Umbilical cord (tissue), 2 donors: Measurements from ENCODE around the gene CYP2A6. TPM values are rescaled to one million over a fixed set of nuclear protein-coding genes. Genes with fewer than 3 reads are reported as not detected.

Experiments
- DNase-seq: peaks from one replicate; pipeline ENCODE4 v3.0.0-alpha.2; 2015; ENCODE audit warnings: low spot score
- total RNA-seq: library from RNA; depleted of rRNA; stranded (reverse); fragments of >200 nt; gene quantifications from one replicate; pipeline ENCODE4 v1.2.3, GENCODE V29; 2014; ENCODE audit warnings: low replicate concordance; ENCODE audit not compliant: insufficient read depth

Gene CYP2A6
- total RNA-seq, 1 donor from 2014 or later: not detected

DNA sequence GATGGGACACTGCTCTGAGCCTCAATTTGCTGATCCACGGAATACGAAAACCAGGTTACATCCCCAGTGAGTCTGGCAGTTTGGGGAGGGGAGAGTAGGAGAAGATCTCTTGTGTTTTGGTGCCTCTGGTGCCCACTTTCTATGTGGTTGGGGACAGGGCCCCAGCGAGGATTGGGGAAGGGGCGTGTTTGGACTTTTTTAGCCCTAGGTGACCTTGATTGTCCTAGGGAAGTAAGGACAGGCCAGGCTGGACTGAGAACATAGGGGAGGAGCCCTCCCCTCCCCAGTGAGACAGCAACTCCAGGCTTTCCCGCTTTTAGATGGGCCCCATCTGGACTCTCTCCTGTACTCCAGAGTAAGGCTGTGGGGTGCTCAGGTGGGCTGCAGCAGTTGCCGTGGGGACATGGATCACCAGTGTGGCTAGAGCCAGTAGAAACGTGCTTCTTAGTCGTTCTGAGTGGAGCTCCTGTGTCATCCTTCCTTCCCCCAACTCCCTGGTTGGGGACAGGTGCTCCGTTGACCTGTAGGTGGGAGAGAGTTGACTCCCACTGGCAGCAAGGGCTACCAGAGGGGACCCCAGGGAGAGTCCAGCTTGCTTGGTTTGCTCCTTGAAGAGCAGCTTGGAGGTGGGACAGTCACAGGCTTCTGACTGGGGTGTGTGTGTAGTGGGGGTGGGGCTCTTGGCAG is 46.9 kb downstream of the CYP2A6 start:
- no peak for DNase-seq

DNA sequence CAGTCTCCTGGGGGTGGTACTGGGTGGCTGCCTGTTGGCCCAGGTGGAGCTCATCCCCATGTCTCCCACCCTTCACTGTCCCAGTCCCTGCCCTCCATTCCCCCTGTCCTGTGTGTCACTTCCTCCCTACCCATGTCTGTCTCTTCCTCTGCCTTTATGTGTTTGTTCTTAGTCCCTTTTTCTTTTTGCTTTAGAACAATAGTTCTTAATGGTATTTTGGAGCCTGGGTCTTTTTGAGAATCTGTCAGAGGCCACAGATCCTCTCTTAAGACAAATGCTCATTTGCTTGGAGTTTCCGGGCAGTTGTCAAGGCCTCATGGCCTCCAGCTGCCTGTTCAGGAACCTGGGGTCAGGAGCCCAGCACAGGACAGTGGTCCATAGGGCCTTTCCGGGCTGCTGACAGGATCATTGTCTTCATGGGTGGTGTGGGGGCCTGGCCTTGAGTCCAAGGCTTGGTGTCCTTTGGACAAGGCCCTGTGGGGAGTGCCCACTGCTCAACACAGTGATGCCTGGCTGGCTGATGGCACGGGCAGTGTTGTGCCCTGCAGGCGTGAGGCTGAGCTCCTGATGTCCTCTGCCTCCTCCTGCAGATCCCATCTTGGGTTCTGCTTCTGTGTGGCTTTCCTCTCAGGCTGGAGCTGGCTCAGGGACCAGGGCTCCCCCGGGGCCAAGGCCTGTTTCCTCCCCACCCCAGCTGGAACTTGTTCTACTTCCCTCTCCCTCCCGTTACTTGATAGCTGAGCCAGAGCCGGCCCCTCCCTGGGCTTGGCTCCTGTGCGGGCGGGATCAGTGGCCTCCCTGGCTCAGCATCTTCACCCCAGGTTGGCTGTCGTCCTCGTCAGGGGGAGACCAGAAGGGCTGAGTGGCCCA is 47.7 kb downstream of the CYP2A6 start:
- DNase-seq: no peak

DNA sequence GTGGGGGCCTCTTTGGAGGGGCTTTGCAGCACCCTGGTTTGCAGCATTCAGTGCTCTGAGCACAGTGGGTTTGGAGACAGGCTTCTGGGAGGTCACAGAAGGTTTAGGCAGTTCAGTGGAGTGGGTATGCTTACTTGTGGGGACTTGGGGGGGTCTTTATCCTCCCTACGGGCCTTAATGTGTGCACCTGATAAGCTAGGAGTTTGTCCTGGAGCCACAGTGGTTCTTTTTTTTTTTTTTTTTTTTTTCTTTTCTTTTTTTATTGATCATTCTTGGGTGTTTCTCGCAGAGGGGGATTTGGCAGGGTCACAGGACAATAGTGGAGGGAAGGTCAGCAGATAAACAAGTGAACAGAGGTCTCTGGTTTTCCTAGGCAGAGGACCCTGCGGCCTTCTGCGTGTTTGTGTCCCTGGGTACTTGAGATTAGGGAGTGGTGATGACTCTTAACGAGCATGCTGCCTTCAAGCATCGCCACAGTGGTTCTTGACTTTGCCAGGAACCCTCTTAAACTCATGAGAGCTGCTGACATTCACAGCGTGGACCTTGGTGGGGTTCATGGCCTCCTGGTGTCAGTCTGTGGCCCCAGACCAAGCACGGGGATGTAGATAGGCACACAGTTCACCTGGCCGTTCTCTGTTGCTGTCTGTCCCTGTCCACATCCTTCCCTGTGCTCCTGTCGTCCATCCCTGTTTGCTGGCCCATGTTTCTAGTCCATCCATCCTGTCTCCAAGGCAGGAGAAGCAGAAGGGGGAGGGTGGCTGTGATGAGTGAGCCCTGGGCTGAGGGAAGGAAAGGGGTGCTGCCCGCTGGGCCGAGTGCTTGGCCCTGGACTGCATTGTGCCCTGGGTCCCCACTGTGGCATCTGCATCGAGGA is 48.6 kb downstream of the CYP2A6 start:
- no peak for DNase-seq

DNA sequence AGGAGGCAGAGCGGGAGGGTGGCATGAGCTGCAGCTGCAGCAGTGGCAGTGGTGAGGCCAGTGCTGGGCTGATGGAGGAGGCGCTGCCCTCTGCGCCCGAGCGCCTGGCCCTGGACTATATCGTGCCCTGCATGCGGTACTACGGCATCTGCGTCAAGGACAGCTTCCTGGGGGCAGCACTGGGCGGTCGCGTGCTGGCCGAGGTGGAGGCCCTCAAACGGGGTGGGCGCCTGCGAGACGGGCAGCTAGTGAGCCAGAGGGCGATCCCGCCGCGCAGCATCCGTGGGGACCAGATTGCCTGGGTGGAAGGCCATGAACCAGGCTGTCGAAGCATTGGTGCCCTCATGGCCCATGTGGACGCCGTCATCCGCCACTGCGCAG is 49.3 kb downstream of the CYP2A6 start:
- no peak for DNase-seq

DNA sequence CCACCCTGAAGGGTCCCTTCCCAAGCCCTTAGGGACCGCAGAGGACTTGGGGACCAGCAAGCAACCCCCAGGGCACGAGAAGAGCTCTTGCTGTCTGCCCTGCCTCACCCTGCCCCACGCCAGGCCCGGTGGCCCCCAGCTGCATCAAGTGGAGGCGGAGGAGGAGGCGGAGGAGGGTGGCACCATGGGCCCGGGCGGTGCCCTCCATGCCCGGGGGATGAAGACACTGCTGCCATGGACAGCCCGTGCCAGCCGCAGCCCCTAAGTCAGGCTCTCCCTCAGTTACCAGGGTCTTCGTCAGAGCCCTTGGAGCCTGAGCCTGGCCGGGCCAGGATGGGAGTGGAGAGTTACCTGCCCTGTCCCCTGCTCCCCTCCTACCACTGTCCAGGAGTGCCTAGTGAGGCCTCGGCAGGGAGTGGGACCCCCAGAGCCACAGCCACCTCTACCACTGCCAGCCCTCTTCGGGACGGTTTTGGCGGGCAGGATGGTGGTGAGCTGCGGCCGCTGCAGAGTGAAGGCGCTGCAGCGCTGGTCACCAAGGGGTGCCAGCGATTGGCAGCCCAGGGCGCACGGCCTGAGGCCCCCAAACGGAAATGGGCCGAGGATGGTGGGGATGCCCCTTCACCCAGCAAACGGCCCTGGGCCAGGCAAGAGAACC is 49.8 kb downstream of the CYP2A6 start:
- no peak for DNase-seq

DNA sequence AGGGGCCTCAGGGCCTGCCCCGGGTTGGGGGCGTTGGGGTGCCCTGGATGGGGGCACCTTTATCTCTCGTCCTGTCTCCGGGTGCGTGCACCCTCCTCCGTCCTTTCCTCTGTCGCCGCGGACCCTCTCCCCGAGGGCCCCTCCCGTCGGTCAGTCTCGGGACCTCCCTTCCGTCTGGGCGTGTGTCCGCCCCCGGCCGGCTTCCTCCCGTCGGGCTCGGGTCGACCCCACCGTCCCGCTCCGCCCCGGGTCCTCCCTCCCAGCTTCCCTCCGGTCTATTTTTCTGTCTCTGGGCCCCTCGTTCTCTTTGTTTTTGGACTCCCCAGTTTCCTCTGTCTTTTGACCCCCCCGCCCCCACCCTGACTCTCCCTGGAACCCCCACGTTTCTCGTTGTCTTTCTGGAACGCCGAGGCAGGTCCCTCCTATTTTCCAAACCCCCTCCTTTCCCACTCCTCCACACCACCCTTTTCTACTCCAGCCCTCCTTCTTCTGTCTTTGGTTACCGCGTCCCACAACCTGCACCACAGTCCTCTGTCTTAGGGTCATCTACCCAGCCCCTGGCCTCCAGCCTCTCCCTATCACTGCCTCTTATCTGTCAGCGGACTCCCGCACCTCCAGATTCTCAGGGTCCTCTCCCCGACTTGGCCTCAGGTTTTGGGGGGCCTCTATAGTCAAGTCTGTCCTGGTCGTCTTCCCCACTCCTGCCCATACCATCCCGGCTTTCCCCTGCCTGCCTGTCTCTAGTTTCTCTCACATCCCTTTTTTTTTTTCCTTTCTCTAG is 50.5 kb downstream of the CYP2A6 start:
- peak; percentile 56 for DNase-seq

DNA sequence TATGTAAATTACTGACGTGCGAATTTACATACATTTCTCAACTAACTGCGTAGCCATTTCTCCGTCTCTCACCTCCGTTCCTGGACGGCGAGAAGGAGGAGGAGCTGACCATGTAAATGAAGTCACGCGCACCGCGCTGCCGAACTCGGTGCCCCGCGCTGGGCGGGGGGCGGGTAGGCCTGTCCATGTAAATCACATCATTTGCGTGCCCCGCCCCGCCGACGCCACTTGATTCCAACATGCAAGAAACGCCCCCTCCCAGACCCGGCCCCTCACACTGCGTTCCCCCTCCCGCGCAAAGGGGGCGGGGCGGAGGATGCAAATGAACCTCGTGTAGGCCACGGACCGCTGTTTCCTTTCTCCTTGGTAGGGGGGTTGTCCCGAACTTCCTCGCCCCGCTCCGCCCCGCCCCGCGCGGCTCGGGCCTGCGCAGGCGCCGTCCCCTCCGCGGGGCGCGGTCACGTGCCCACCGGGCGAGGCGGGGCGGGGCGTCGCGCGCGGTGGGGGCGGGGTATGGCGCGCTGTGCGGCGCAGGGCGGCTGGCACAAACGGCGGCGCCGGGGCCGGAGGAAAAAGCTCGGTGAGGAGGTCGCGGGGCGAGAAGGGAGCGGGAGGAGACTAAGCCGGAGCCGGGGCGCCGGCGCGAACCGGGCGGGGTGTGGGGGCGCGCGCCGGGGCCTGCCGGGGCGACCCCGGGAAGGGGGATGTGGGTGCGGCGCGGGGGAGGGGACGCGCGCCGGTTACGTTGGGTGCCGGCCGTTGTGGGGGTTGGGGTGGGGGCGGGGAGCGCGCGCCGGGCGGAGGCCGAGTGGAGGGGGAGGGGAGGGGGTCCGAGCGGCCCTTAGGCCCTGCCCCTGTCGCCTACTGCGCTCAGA is 51.3 kb downstream of the CYP2A6 start, which contains the start of gene EGLN2:
EGLN2 (plus strand) TSS at position 509 of the 875 bp plus-strand sequence. CDS start 1,382 bp downstream, outside the sequence.
- peak; percentile 100 for DNase-seq

DNA sequence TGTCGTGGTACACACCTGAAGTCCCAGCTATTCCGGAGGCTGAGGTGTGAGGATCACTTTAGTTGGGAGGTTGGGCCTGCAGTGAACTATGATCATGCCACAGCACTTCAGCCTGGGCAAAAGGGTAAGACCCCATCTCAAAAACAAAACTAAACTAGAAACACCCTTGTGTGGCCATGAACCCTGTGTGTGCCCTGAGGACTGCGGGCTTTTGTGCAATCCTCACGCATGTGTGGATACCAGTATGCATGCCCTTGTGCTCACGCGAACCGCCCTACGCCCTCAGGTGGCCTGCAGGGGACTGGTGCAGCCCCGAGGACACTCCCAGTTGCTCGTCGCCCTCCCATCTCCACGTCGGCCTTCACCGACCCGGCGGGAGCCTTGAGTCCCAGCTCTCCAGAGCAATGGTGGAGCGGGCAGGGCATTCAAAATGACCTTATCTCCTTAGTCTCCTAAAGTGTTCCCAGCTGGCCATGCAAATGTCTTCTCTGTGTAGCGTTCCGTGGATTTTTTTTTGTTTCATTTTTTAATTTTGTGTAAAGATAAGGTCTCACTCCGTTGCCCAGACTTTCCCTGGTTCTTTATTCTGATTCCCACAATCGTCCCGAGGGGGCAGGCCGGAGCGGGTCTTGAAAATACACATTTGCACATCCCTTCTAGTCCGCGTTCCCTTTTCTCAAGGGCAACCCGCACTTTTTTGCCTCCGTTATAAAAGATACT is 52.1 kb downstream of the CYP2A6 start:
- peak; percentile 74 for DNase-seq

DNA sequence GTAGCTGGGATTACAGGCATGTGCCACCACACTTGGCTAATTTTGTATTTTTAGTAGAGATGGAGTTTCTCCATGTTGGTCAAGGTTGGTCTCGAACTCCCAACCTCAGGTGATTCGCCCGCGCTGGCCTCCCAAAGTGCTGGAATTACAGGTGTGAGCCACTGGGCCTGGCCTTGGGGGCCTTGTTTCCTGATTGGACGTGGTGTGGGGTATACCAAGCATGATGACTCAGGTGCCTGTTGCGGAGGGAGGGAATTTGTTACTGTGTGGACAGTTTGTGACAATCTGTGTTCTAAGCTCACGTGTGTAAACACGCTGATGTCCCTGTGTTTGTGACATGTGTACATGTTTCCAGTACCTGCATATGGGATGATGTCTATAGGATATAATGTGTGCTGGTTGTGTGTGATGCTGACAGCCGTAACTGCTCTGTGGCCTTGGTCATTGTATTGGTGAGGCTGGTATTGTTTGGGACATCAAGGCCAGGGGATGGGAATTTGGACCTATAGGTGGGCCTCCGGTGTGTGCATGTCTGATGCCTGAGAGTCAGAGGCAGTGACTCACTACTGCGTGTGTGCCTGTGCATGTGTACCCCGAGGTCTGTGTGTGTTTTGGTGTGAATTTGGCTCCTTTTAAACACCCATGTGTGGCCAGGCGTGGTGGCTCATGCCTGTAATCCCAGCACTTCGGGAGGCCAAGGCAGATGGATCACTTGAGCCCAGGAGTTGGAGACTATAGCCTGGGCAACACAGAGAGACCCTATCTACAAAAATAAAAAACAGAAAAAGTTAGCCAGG is 52.9 kb downstream of the CYP2A6 start:
- no peak for DNase-seq

Other genes starting within 250 kb of the CYP2A6 start
- 92.7 TPM for gene LTBP4, start 249.1 kb downstream of the CYP2A6 start, total RNA-seq
- 27.2 TPM for gene NUMBL, start 159.8 kb downstream of the CYP2A6 start, total RNA-seq
- gene COQ8B, start 133.6 kb downstream of the CYP2A6 start, total RNA-seq: 15.9 TPM
- 7.5 TPM for gene ITPKC, start 133.3 kb downstream of the CYP2A6 start, total RNA-seq
- gene ACTMAP, start 100.0 kb downstream of the CYP2A6 start, total RNA-seq: 1.7 TPM
- gene SNRPA, start 99.2 kb downstream of the CYP2A6 start, total RNA-seq: 11.1 TPM
- 14.9 TPM for gene MIA, start 74.9 kb downstream of the CYP2A6 start, total RNA-seq
- gene RAB4B, start 72.2 kb downstream of the CYP2A6 start, total RNA-seq: 3.1 TPM
- gene EGLN2, start 51.3 kb downstream of the CYP2A6 start, total RNA-seq: 58.0 TPM
- 0.24 TPM for gene CYP2A7, start 31.8 kb upstream of the CYP2A6 start, total RNA-seq
- gene CYP2B6, start 140.8 kb upstream of the CYP2A6 start, total RNA-seq: 0.48 TPM
- gene CYP2A13, start 238.0 kb upstream of the CYP2A6 start, total RNA-seq: not detected